HEK293 (cell line): Measurements from ENCODE around the gene TEDC2.

Experiments
- SETDB1 ChIP-seq: IDR thresholded peaks from one replicate; pipeline ENCODE4 v1.6.1; 2017; ENCODE audit warnings: mild to moderate bottlenecking, low read length, moderate library complexity, mixed read lengths; ENCODE audit not compliant: insufficient read length
- TCF7L2 ChIP-seq: IDR thresholded peaks from 2 replicates; pipeline ENCODE4 v1.6.1; 2011; ENCODE audit warnings: low read depth, mild to moderate bottlenecking, inconsistent platforms, low read length, moderate library complexity, borderline replicate concordance
- ZNF138 ChIP-seq: fragments of 450-650 bp; formaldehyde crosslinking; IDR thresholded peaks from 2 replicates; pipeline ENCODE4 v1.5.1; 2016; ENCODE audit warnings: missing biosample characterization, missing genetic modification characterization, borderline replicate concordance
- ZNF791 ChIP-seq: fragments of 450-650 bp; formaldehyde crosslinking; IDR thresholded peaks from 2 replicates; pipeline ENCODE4 v1.5.1; 2016; ENCODE audit warnings: missing biosample characterization, missing genetic modification characterization
- TF ChIP-seq, protein P1 (sequence below): fragments of 450-650 bp; IDR thresholded peaks from 2 replicates; pipeline ENCODE4 v1.5.1; 2018; ENCODE audit warnings: missing biosample characterization, mild to moderate bottlenecking, missing genetic modification characterization

DNA sequence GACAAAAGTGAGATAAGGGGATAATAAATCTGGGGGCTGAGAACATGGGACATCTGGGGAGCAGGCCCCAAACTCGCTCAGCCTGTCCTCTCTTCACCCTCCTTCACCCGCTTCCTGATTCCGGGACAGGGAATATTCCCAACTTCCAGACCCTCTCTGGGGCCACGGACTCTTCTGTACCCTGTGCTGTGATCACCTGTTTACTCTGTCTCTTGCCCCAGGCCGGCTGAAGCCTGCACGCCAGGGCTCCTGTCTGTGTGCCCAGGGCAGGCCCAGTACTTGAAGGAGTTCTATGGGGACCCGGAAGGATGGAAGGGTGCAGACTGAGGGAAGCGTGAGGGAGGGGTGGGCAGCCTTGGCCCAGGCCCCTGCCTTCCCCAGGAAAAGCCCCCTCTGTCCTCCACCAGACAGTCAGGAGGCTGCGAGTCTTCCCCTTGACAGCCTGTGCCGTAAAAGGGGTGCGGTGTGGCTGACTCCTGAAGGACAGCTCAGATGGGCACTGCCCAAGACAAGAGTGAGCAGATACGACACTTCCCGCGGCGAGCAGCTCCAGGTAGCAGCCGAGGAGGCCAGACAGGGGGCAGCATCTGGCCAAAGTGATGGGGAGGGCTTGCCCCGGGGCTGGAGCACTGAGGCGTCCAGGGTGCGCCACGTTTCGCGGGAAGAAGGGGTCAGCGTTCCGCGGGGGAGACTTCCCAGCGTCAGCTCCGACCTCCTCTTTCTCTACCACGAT, 31.7 kb upstream of the TEDC2 start:
- TF ChIP-seq ZNF138 (tag by site-specific recombination) (no peak), SETDB1 (no peak), TCF7L2 (no peak), ZNF791 (no peak)
- TF ChIP-seq, protein P1, sequence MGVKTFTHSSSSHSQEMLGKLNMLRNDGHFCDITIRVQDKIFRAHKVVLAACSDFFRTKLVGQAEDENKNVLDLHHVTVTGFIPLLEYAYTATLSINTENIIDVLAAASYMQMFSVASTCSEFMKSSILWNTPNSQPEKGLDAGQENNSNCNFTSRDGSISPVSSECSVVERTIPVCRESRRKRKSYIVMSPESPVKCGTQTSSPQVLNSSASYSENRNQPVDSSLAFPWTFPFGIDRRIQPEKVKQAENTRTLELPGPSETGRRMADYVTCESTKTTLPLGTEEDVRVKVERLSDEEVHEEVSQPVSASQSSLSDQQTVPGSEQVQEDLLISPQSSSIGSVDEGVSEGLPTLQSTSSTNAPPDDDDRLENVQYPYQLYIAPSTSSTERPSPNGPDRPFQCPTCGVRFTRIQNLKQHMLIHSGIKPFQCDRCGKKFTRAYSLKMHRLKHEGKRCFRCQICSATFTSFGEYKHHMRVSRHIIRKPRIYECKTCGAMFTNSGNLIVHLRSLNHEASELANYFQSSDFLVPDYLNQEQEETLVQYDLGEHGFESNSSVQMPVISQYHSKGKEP (tag by site-specific recombination): no peak
